Mesothelial cell of epicardium (in vitro differentiated cells): ENCODE measurements around the gene GAST. TPM values are rescaled to one million over a fixed set of nuclear protein-coding genes. Genes with fewer than 3 reads are reported as not detected.

ENCODE experiments used
- DNase-seq, 2 experiments: peaks; one replicate each; pipeline ENCODE4 v3.0.0; 2021; ENCODE audit warnings: low spot score in 2 of 2; ENCODE audit not compliant: unreplicated experiment in 2 of 2
- H3K27ac Mint-ChIP-seq: 2 replicates; pipeline ENCODE4 v1.8.0; 2021; ENCODE audit warnings: mixed read lengths
- H3K27me3 Mint-ChIP-seq: 2 replicates; pipeline ENCODE4 v1.8.0; 2021; ENCODE audit warnings: low read depth, mixed read lengths
- H3K36me3 Mint-ChIP-seq: 2 replicates; pipeline ENCODE4 v1.8.0; 2021; ENCODE audit warnings: mixed read lengths
- H3K4me1 Mint-ChIP-seq: 2 replicates; pipeline ENCODE4 v1.8.0; 2021; ENCODE audit warnings: mixed read lengths
- H3K4me3 Mint-ChIP-seq: 2 replicates; pipeline ENCODE4 v1.8.0; 2021; ENCODE audit warnings: mild to moderate bottlenecking, moderate library complexity, mixed read lengths
- H3K9me3 Mint-ChIP-seq: 2 replicates; pipeline ENCODE4 v1.8.0; 2021; ENCODE audit warnings: mixed read lengths
- CTCF ChIP-seq: fragments of 200-600 bp; sonication (generic); IDR thresholded peaks from one replicate; pipeline ENCODE4 v1.5.0; 2021; ENCODE audit warnings: antibody characterized with exemption; ENCODE audit not compliant: unreplicated experiment
- total RNA-seq: library from RNA; stranded (reverse); gene quantifications from 3 replicates; pipeline ENCODE4 v1.2.1, GENCODE V29; 2021

Gene GAST
- total RNA-seq, 1 donor from 2014 or later = not detected

- no peak for DNase-seq
- no peak overlapping the region for H3K4me3 Mint-ChIP-seq
- no peaks in the 10 kb centered on the region for H3K36me3 Mint-ChIP-seq
- H3K4me1 Mint-ChIP-seq = peaks cover 2% of the 10 kb centered on the region
- TF ChIP-seq CTCF = no peak
- H3K27me3 Mint-ChIP-seq = peaks cover 4% of the 10 kb centered on the region
- no peak overlapping the region for H3K27ac Mint-ChIP-seq
- no peaks in the 10 kb centered on the region for H3K9me3 Mint-ChIP-seq
Observed at GRCh38 chr17:41710472-41711090, 1.6 kb upstream of the GAST start.

GRCh38 chr17:41717408-41718286 lies 5.5 kb downstream of the GAST start:
- Mint-ChIP-seq H3K36me3 (no peaks in the 10 kb centered on the region), H3K27me3 (no peaks in the 10 kb centered on the region), H3K4me3 (no peak overlapping the region), H3K9me3 (no peaks in the 10 kb centered on the region), H3K4me1 (peaks cover 7% of the 10 kb centered on the region), H3K27ac (peak overlapping the region; percentile 48)
- no peak for TF ChIP-seq CTCF
- no peak for DNase-seq

- Mint-ChIP-seq H3K36me3 (no peaks in the 10 kb centered on the region), H3K27me3 (no peaks in the 10 kb centered on the region), H3K4me1 (peaks cover 7% of the 10 kb centered on the region), H3K4me3 (no peak overlapping the region), H3K9me3 (no peaks in the 10 kb centered on the region), H3K27ac (peak overlapping the region; percentile 44)
- no peak for DNase-seq
- TF ChIP-seq CTCF = no peak
Observed at GRCh38 chr17:41718287-41718645, 6.1 kb downstream of the GAST start.

- no peak for DNase-seq
- no peak overlapping the region for H3K27ac Mint-ChIP-seq
- H3K27me3 Mint-ChIP-seq = no peaks in the 10 kb centered on the region
- H3K9me3 Mint-ChIP-seq = no peaks in the 10 kb centered on the region
- TF ChIP-seq CTCF = no peak
- H3K36me3 Mint-ChIP-seq = no peaks in the 10 kb centered on the region
- no peak overlapping the region for H3K4me3 Mint-ChIP-seq
- H3K4me1 Mint-ChIP-seq = peaks cover 11% of the 10 kb centered on the region
Observed at GRCh38 chr17:41722231-41722630, 10.1 kb downstream of the GAST start.

GRCh38 chr17:41723801-41724475 lies 11.8 kb downstream of the GAST start:
- Mint-ChIP-seq H3K36me3 (no peaks in the 10 kb centered on the region), H3K27me3 (no peaks in the 10 kb centered on the region), H3K9me3 (no peaks in the 10 kb centered on the region), H3K4me1 (peaks cover 4% of the 10 kb centered on the region), H3K27ac (no peak overlapping the region), H3K4me3 (no peak overlapping the region)
- TF ChIP-seq CTCF = no peak
- no peak for DNase-seq
